Activated CD4-positive, alpha-beta T cell treated with anti-CD3 and anti-CD28 coated beads, Interleukin-2, amount 50 U/mL, for 48 hours (primary cell): ENCODE data around the gene PMPCA.
"Not testable (repeated sequence)": the region's sequence is repeated elsewhere in the genome, so short reads cannot be mapped to it uniquely, and the experiment has no call there.

Experiments
- DNase-seq, 2 experiments: peaks; one replicate each; pipeline ENCODE4 v3.0.0-alpha.2; 2020

PMPCA gene

DNA sequence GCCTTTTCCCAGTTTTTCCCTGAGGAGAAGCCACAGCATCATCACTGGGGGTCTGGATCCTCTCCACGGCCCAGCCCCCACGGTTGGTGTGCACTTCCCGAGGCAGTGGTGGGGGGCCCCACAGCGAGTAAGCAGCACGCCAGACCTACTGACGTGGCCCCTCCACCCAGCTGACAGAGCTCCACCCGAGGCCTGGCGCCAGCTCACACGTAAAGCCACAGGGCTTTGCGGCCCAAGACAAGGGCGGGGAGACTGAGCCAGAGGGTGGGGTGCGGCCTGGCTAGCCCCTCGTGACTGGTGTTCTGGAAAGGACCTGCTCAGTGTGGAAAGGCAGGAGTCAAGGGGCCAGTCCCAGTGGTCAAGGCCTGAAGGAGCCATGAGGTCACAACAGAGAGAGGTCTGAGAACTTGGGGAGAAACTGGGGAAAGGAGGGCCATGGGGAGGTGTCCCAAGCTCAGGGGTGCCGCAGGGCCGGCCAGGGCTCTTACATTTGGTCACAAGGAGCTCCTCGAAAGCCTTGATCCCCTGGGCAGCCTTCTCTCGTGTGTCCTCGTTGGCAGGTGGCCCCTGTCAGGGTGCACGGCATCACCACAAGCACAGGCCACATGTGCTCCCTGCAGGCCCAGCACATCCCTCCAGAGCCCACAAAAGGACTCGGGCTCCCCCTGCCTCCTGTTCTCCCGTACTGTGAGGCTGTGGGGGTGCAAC is 16.0 kb upstream of the PMPCA start:
- DNase-seq, result no peak

GRCh38 chr9:136395020-136395340 is 15.5 kb upstream of the PMPCA start:
- DNase-seq, result no peak

DNA sequence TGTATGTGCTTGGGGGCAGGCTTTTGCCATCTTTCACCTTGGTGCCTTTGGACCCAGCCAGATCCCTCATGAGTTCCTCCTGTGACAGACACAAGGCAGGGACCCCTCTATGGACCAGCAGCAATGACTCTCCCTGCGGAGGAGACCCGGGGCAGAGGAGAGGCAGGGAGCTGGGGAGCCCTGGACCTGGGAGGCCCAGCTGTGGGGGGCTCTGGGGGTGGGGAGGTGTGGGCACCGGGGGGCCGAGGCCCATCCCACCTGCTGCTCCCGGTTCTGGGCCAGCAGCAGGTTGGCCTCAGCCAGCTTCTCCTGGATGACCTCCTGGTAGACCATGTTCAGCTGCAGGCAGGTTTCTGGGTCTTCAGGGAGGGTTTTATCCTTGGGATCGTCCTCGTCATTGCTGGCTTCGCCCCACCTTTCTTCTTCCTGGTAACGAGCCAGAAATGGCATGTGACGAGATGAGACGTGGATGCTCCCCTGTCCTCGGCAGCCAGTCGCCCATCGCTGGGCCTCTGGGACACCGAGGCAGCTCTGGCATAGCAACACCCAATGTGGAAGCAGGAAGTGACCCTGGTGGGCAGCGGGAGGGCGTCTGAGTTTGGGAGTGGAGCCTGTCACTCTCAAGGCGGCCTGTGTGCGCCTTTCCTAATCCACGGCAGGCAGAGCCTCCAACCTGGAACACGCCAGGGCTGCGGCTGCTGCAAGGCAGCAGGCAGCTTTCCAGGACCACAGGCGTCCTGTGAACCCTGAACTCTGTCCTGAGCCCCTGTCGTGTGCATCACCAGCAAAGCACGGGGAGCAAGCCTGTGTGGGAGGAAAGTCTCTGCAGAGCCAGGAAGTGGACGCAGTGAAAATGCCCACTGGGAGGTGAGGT is 14.9 kb upstream of the PMPCA start:
- no peak for DNase-seq

DNA sequence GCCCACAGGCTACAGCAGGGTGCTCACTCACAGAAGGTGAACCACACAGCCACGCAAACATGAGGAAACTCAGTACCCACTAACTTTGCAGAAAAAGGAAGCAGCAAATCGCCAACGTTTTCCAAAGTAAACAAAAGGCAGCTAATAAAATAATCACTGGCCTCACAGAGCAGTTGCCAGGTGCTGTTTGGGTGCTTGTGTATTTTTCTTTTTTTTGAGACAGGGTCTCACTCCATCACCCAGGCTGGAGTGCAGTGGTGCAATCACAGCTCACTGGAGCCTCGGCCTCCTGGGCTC is 14.3 kb upstream of the PMPCA start:
- DNase-seq, result no peak

DNA sequence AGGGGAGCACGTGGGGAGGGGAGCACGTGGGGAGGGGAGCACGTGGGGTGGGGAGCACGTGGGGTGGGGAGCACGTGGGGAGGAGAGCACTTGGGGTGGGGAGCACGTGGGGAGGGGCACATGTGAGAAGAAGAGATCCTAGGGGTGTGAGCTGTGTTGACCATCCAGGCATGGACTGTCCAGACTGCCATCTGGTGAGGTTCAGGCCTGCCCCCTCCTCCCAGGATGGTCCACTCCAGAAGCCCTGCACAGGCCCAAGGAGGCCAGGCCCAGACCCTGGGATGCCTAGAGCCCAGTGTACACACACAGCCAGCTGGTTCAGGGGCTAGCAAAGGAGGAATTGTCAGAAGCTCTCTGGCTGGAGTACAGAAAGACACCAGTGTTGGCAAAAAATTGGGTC is 12.8 kb upstream of the PMPCA start:
- no peak for DNase-seq

DNA sequence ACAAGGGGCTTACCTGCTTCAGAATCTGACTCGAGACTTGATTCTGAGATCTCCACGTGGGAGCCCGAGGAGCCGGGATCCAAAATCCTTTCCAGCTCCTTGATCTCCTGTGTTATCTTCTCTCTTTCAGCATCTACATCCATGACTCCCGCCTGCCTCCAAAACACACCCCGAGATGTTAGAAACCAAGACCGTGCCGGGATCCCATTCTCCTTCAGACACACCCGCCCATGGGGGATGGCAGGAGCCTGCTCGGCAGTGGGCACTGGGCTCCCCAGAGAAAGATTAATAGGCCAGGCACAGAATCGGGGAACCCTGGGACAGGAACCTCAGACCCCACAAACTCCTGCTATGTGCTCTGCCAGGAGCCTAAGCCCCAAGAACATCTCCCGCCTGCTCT is 12.2 kb upstream of the PMPCA start:
- no peak for DNase-seq

DNA sequence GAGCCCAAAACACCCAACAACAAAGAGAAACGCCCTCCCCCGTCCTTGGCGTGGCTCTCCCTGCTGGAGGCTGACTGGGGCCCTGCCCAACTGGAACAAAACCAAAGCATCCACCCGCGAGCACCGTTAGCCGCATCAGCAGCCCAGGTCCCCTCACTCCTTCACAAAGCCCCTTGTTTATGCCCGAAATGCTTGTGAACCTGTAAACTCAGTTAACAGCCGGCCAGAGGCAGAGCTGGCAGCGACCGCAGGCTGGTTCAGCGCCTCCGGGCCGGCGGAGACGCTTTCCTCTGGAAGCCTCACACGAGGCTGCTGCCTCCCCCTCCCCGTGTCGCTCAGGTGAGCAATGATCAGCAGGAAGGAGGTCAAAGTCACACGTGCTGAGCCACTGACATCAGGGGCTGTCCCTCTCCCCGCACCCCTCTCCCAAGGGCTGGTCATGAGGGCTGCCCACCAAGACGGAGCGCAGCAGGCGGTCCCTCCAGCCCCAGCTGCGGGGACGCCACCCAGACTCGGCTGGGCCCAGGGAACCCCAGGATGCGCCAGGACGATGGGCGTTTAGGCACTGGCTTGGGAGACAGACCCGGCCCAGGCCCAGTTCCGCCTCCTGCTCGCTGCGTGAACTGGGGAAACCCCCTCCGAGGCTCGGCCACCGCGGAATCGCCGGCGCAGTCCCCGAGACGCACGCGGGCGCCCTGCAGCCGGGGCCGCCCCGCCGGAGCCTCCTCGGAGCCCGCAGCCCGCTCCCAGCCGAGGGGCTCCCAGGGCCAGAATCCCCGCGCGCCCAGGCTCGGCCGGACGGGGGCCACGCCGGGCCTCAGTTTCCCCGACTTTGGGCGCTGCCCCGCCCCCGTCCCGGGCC is 11.1 kb upstream of the PMPCA start:
- peak; percentile 55 to 59 for DNase-seq

DNA sequence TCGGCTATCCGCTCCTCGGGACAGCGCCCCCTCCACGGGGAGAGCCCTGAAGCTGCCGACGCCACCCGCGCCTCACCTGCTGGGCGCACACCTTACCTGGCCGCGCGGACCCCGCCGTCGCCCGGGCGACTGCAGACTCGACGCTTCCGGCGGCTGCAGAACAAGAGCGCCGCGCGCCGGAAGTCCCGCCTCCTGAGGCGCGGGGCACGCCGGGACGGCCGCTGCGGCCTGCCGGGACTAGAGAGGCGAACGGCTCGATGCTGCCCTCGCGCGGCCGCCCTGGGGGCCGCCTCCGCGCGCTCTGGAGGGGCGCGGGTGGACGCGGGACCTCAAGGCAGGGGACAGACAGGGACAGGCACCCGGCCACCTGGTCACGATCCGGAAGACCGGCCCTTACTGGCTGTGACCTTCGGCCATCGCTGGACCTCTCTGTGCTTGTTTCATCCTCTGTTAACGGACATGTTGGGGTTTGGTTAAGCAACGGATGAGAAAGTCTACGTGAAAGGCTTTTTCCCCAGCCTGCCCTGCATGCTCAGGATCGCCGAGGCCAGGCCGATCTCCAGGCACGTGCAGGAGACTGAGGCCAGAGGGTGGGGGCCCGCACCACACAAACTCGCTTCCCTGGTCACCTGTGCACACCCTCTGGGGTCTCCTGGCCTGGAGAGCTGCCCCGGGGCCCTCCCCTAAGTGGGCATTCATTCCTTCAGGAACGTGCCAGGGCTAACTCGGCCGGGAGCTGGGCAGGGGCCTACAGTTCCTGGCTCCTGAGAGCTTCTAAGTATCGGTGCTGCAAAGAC is 10.2 kb upstream of the PMPCA start, which contains the start of gene SNAPC4:
Gene SNAPC4, minus strand, starts transcription at position 133 of the 797 bp plus-strand sequence. CDS start 1,742 bp downstream, outside the sequence.
- DNase-seq, result peak; percentile 86 to 88

DNA sequence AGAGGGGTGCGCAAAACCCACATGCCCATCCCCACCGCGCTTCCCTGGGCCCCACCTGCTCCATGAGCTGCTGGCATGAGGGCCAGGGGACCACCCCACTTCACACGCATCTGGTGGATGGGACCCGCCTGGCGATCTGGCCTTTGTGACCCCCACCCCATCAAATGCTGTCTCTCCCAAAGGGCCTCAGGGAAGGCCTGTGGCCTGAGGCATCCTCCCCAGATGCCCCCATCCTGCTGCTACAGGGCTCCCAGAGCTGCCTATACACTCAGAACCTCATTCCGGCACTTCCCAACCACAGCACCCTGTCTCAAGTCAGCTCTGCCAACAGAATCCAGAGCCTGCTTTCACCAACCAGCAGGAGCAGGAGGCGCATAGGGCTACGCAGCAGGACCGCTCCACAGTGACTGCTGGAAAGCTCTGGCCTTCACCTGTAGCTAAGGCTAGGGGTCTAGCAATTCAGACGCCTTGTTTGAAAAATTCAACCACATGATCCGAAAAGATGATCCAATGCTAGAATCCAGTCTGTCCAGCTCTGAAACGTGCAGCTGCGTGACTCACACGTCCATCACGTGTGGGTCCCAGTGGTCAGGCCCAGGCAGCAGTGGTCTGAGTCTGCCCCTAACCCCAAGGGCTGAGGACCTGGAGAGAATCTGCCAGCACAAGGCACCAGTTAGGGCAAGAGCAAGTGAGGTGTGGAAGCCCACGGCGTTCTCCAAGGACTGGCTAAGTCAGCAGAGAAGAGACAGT is 9.1 kb upstream of the PMPCA start:
- no peak for DNase-seq

- DNase-seq, result no peak
These were observed 8.4 kb upstream of the PMPCA start for GRCh38 chr9:136402067-136402466.

GRCh38 chr9:136403538-136403914 is 6.9 kb upstream of the PMPCA start:
- peak; percentile 74 to 80 for DNase-seq

GRCh38 chr9:136403915-136404800 is 6.3 kb upstream of the PMPCA start:
- peak; percentile 56 to 68 for DNase-seq

GRCh38 chr9:136404801-136405136 is 5.7 kb upstream of the PMPCA start:
- DNase-seq, result no peak

GRCh38 chr9:136405481-136405880 is 5.0 kb upstream of the PMPCA start:
- no peak for DNase-seq

DNA sequence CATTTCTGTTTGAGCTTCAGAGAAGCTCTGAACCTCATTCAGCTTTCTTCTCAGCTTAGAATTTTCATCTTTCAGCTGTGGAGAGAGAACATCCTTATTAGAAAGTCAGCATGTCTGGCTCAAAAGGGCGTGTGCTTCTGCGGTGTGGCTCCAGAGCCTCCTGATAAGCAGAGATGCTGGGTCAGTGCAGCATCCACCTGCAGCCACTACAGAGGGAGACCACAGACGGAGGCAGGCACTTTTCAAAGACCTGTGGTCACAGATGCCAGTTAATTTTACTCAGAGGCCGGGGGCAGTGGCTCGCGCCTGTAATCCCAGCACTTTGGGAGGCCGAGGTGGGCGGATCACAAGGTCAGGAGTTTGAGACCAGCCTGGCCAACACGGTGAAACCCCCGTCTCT is 4.6 kb upstream of the PMPCA start:
- DNase-seq, result not testable (repeated sequence)

DNA sequence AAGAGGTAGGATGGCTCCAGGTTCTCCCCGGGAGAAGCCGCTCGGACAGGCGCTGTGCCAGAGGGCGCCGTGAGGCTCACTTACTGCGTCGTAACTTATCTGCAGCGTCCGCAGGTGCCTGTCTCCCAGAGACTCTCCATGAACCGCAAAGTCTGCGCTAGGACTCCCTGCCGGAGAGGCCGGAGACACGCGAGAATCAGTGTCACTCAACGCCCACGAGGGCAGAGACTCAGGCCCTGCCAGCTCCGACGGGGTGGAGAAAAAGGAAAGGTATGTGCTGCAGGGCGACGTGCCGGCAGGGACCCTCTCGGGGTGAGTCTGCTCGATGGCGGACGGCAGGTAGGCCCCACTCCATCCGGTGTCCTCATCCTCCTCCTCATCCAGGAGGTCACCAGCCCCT is 3.4 kb upstream of the PMPCA start:
- DNase-seq, result not testable (repeated sequence)

- no peak for DNase-seq
These were observed 2.5 kb upstream of the PMPCA start for GRCh38 chr9:136407911-136408310.

GRCh38 chr9:136409557-136410455 is 652 bp upstream of the PMPCA start:
- DNase-seq, result peak; percentile 48 to 55

DNA sequence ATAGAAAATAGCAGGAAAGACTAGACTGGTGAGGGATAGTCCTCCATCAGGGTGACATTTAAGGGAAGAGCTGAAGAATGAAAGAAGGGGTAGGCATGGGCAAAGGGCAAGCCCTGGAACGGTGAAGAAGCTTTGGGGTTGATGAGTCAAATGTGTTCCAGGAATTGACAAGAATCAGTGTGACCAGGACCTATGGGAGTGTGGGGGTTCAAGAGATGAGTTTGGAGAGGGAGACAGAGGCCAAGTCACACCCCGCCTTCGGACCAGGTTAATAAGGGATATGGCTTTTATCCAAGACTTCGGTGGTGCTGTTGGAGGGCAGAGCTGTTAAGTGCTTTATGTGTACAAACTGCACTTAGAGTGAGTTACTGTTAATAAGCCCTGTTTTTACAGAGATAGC is 920 bp downstream of the PMPCA start:
- no peak for DNase-seq

- DNase-seq, result no peak
These were observed 2.5 kb downstream of the PMPCA start for GRCh38 chr9:136412962-136413361.
